GM10266 (cell line): ENCODE data around the gene LDHAL6A.
"Not testable (repeated sequence)": the region's sequence is repeated elsewhere in the genome, so short reads cannot be mapped to it uniquely, and the experiment has no call there.

Experiments used
- DNase-seq: peaks from one replicate; pipeline ENCODE4 v3.0.0; 2012; ENCODE audit errors: extremely low spot score
- CTCF ChIP-seq: IDR thresholded peaks from 2 replicates; pipeline ENCODE4 v1.5.1; 2012; ENCODE audit warnings: mild to moderate bottlenecking, low read depth; ENCODE audit not compliant: control insufficient read depth, insufficient read depth; ENCODE audit errors: missing control alignments

LDHAL6A gene

GRCh38 chr11:18455686-18456372 lies at the start of gene LDHAL6A:
TSS of gene LDHAL6A (plus strand) at chr11:18455856. CDS start at chr11:18456681, 825 bp downstream.
- TF ChIP-seq CTCF: no peak
- DNase-seq: no peak

- DNase-seq: not testable (repeated sequence)
Measured at GRCh38 chr11:18407400-18407799, 48.3 kb upstream of the LDHAL6A start.

GRCh38 chr11:18408558-18409291 lies 46.9 kb upstream of the LDHAL6A start:
- no peak for DNase-seq
- no peak for TF ChIP-seq CTCF

GRCh38 chr11:18416459-18416858 lies 39.2 kb upstream of the LDHAL6A start:
- DNase-seq: no peak
- no peak for TF ChIP-seq CTCF

GRCh38 chr11:18419040-18419439 lies 36.6 kb upstream of the LDHAL6A start:
- no peak for DNase-seq
- no peak for TF ChIP-seq CTCF

GRCh38 chr11:18420067-18420466 lies 35.6 kb upstream of the LDHAL6A start:
- no peak for DNase-seq
- TF ChIP-seq CTCF: no peak

- no peak for DNase-seq
- TF ChIP-seq CTCF: no peak
Measured at GRCh38 chr11:18427240-18427639, 28.4 kb upstream of the LDHAL6A start.
